ENCODE measurements around the gene SLC16A9.

The SLC16A9 gene

GRCh38 chr10:59624136-59624535, 85.5 kb downstream of the SLC16A9 start (continued):
- TF ChIP-seq PBX3 (CRISPR knock-in tag; IDR thresholded peaks at IDR 0.05) (no peak), ZNF707 (tag by site-specific recombination; IDR thresholded peaks at IDR 0.05) (no peak), ELK4 (IDR thresholded peaks at IDR 0.05; ENCODE audit: borderline replicate concordance, low read depth, low read length) (no peak), ZNF394 (tag by site-specific recombination; IDR thresholded peaks at IDR 0.05; ENCODE audit: borderline replicate concordance) (no peak), ZNF132 (tag by site-specific recombination; IDR thresholded peaks at IDR 0.05; ENCODE audit: borderline replicate concordance) (no peak), MZF1 (tag by site-specific recombination; IDR thresholded peaks at IDR 0.05; ENCODE audit: borderline replicate concordance) (no peak)

- ChIA-PET POLR2A (no interaction called here), CTCF (interaction anchor here (0.5 to 3.3 kb wide), 26 partner anchors 9 to 1703 kb away, joined by 3 to 31 read pairs (median 4); no protein-coding TSS in a partner anchor)
- Histone ChIP-seq H3K4me3 (ENCODE audit: low read depth, low read length) (no peak overlapping the region), H3K4me1 (ENCODE audit: control insufficient read depth, insufficient read depth, low read length) (no peaks in the 10 kb centered on the region), H3K36me3 (ENCODE audit: control insufficient read depth in 2 of 2, insufficient read depth in 1 of 2, low read length in 2 of 2) (no peaks in the 10 kb centered on the region), H3K9me3 (ENCODE audit: control insufficient read depth, insufficient read depth, low read depth, low read length) (no peaks in the 10 kb centered on the region), H3K27ac (ENCODE audit: extremely low read depth, low read depth, low read length) (no peak overlapping the region)
- no peak for TF ChIP-seq ZNF132 (tag by site-specific recombination; IDR thresholded peaks at IDR 0.05; ENCODE audit: borderline replicate concordance)
- TF ChIP-seq ZNF660 (tag by site-specific recombination; IDR thresholded peaks at IDR 0.05): no peak
- TF ChIP-seq ZNF362 (tag by site-specific recombination; IDR thresholded peaks at IDR 0.05): no peak
- no peak for TF ChIP-seq ZNF843 (tag by site-specific recombination; IDR thresholded peaks at IDR 0.05)
- no peak for TF ChIP-seq ZFP41 (tag by site-specific recombination; IDR thresholded peaks at IDR 0.05; ENCODE audit: borderline replicate concordance)
- no peak for TF ChIP-seq ZNF677 (tag by site-specific recombination; IDR thresholded peaks at IDR 0.05)
- TF ChIP-seq EGR2 (tag by site-specific recombination; IDR thresholded peaks at IDR 0.05; ENCODE audit: low read depth): no peak
- TF ChIP-seq ZFP69B (tag by site-specific recombination; IDR thresholded peaks at IDR 0.05): no peak
- no peak for TF ChIP-seq ZNF624 (tag by site-specific recombination; IDR thresholded peaks at IDR 0.05)
- no peak for TF ChIP-seq ZNF560 (tag by site-specific recombination; IDR thresholded peaks at IDR 0.05; ENCODE audit: borderline replicate concordance)
- no peak for TF ChIP-seq ZNF791 (tag by site-specific recombination; IDR thresholded peaks at IDR 0.05)
- TF ChIP-seq ZBTB17 (tag by site-specific recombination; IDR thresholded peaks at IDR 0.05): no peak
- no peak for TF ChIP-seq ZNF777 (tag by site-specific recombination; IDR thresholded peaks at IDR 0.05; ENCODE audit: borderline replicate concordance)
- TF ChIP-seq ZNF121 (tag by site-specific recombination; IDR thresholded peaks at IDR 0.05): no peak
- TF ChIP-seq ZNF555 (tag by site-specific recombination; conservative IDR thresholded peaks at IDR 0.05): no peak
- no peak for TF ChIP-seq ZNF133 (tag by site-specific recombination; IDR thresholded peaks at IDR 0.05)
- no peak for TF ChIP-seq ZNF521 (tag by site-specific recombination; IDR thresholded peaks at IDR 0.05)
- no peak for TF ChIP-seq ZNF19 (tag by site-specific recombination; IDR thresholded peaks at IDR 0.05; ENCODE audit: low read depth)
- TF ChIP-seq ZNF416 (tag by site-specific recombination; IDR thresholded peaks at IDR 0.05): no peak
Measured at GRCh38 chr10:59623133-59624121, 86.2 kb downstream of the SLC16A9 start.
